ENCODE measurements around the gene HDDC3. TPM values are rescaled to one million over a fixed set of nuclear protein-coding genes. Genes with fewer than 3 reads are reported as not detected.

HDDC3 gene, protein sequence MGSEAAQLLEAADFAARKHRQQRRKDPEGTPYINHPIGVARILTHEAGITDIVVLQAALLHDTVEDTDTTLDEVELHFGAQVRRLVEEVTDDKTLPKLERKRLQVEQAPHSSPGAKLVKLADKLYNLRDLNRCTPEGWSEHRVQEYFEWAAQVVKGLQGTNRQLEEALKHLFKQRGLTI
- total RNA-seq, result 26.9 TPM

DNA sequence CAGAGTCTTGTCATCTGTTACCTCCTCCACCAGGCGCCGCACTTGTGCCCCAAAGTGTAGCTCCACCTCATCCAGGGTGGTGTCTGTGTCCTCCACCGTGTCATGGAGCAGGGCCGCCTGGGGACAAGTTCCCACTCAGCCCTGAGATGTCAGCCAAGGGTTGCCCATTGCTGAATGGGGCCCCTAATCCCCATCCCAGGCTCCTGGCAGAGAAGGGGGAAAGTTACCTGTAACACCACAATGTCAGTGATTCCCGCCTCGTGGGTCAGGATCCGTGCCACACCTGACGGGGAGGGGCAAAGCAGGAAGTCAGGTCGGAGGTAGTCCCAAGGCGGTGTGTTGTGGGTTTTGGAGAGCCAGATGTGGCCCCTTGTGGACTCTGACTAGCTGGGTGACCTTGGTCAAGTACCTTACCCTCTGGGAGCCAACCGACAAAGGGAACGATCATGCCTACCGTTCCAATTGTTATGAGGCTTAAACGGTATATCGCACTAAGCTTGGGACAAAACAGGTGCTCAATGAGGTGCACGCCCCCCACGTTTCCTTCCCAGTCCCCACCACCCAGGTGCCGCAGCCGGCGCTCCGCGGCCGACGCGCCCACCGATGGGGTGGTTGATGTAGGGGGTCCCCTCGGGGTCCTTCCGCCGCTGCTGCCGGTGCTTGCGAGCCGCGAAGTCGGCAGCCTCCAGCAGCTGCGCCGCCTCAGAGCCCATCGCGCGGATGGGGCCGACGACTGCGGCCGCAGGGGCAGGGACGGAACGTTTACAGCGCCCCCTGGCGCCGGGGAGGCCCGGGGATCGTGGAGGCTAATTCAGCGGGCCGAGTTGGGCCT is at the start of gene HDDC3:
Gene HDDC3, minus strand, starts transcription at position 722 of the 832 bp plus-strand sequence. Its CDS starts 9 bp downstream, at position 713.
- DNase-seq (ENCODE audit: low read depth in 2 of 3, low spot score in 2 of 3), result peak; percentile 83 to 93 (median 89)

DNA sequence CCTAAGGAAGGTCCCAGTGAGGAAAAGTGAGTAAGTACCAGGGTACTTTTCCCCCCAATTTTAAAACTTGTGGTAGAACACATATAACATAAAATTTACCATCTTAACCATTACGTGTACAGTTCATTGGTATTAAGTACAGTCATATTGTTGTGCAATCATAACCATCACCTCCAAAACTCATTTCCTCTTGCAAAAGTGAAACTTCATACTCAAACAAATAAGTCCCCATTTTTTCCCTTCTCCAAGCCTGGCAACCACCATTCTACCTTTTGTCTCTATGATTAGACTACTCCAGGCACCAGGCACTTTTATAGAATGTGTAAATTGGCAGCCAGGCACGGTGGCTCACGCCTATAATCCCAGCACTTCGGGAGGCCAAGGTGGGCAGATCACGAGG is 49.8 kb upstream of the HDDC3 start:
- peak in 1 of 3 donors; percentile 22 for DNase-seq (ENCODE audit: low read depth in 2 of 3, low spot score in 2 of 3)

DNA sequence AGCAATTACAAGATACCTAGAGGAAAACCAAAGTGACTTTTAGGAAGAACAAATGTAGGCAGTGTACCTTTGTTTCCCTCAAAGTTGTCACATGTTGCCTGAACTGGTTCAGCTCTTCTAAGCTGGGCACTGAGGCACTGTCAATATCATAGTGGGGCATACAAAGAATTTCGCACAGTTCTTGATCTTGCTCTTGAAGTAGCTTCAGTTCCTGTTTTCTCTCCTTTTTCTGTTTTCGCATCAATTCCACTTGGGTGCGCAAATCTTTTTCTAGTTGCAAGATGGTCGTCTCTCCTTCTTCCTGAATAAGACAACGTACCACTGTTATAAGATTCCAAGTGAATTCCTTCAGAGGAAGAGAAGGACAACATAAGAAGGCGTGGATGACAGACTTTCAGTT is 49.3 kb upstream of the HDDC3 start:
- DNase-seq (ENCODE audit: low read depth in 2 of 3, low spot score in 2 of 3), result no peak

DNA sequence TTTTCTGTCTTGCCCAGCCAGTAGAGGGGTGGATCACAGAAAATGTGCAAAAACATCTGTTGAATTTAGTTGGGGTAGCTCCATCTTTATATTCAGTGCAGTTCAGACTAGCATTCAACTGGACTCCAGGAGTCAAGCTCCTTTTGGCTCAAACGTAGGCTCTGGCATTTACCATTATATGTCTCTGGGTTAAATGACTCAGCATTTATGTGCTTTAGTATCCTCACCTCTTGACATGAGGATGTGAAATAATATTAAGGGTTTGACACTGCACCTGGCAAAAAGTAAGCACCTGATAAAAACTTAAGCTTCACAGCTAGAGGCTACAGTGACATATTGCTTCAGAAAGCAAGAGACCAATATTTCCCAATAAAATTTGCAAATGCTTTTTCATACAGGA is 47.2 kb upstream of the HDDC3 start:
- DNase-seq (ENCODE audit: low read depth in 2 of 3, low spot score in 2 of 3), result no peak

DNA sequence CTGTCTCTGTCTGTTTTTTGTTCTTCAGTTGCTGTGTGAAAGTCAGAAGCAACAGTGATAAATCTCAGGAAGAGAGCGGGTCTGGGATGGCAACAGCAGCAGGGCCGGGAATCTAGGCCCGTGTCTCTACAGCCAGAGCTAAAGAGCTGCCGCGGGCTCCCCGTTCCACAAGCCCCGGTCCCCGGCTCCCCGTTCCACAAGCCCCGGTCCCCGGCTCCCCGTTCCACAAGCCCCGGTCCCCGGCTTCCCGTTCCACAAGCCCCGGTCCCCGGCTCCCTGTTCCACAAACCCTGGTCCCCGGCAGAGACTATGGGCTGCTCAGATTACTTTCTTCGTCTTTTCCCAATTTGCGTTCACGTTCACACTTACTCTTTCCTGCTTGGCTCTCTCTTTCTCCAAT is 41.9 kb upstream of the HDDC3 start:
- DNase-seq (ENCODE audit: low read depth in 2 of 3, low spot score in 2 of 3), result no peak

DNA sequence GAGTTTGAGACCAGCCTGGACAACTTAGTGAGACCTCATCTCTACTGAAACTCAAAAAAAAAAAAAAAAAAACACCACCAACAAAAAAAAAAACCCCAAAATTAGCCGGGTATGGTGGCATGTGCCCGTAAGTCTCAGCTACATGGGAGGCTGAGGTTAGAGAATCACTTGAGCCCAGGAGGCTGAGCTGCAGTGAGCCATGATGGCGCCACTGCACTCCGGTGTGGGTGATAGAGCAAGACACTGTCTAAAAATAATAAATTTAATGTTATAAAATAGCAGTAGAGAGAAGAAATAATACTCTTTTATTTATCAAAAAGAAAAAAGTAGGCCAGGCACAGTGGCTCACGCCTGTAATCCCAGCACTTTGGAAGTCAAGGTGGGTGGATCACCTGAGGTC is 39.8 kb upstream of the HDDC3 start:
- no peak for DNase-seq (ENCODE audit: low read depth in 2 of 3, low spot score in 2 of 3)

DNA sequence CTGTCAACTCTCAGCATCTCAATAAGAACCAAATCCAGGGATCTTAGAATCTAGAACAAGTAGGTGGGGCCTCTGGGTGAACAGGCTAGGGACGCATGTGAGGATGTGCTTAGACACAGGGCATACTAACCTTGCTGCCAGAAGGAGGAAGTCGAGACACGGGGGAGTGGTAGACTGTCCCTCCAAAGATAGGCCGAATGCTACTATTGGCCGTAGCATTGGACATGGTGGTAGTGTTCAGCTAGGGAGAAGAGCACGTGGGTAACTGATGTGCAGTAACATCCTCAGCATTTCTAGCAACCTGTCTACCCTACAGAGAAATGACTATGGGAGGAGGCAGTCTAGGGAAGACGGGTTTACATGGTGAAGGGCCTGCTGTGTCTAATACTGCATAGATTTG is 37.9 kb upstream of the HDDC3 start:
- no peak for DNase-seq (ENCODE audit: low read depth in 2 of 3, low spot score in 2 of 3)

DNA sequence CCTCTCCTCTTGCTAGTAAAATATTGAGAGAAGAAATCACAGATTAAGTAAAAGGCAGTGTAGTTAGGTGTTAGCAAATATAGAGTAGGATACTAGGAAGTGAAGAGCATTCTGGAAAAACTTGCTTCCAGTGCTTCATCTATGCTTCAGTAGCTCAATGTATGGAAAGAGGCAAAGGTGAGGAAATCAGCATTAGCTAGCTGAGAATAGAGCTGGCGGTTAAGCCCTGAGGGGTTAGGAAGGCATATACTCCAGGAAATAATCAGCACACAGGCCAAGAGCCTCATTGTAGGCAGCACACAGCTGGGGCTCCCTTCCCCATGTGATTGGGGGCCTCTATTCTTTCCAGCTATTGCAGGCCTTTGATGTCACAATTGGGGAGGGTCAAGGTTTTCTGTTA is 36.1 kb upstream of the HDDC3 start:
- DNase-seq (ENCODE audit: low read depth in 2 of 3, low spot score in 2 of 3), result no peak

DNA sequence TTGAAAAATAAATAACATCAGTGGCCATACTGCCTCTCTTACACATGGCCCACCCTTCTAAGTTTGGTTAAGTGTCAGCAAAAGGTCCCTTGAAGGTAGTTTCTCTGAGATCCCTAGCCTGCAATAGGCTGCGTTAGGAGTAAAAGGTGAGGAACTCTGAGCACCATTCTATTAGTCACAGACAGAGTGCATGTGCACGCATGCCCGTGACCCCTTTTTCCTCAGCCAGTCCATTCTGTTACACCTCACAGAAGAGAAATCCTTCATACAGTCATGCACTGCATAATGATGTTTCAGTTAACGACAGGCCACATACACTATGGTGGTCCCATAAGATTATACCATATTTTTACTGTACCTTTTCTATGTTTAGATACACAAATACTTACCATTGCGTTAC is 34.9 kb upstream of the HDDC3 start:
- no peak for DNase-seq (ENCODE audit: low read depth in 2 of 3, low spot score in 2 of 3)

DNA sequence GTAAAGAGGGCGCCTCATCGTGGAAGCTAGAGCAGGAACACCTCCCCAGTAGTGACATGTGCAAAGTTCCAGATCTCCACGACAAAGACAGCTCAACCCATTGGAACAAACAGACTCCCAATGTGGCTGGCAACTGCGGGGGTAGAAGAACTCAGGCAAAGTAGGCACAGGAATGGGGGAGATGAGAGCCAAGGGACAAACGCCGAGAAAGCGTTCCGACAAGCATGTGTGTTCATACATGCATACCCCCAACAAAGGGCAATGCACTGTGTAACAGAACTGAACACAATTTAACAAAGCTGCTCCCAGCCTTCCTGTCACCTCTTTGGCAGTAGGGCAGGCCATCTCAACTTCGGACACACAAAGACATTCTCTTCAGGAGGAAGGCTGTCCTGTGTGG is 33.9 kb upstream of the HDDC3 start:
- no peak for DNase-seq (ENCODE audit: low read depth in 2 of 3, low spot score in 2 of 3)

DNA sequence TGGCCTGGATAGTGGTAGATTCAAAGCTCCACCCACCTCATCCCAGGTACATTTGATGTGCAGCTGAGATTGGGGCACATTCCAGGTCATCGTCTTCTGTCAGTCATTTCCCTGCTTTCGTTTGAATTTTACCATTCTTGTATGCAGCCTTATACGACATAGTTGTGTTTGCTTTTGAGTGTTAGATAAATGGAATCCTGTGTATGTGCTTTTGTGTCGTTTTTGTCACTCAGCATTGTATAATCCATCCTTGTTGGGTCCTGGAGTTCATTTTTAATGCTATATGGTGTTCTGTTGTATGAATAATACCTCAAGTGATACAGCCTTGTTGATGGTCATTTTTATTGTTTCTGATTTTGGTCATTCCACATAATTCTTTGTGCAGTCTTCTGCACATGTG is 29.7 kb upstream of the HDDC3 start:
- DNase-seq (ENCODE audit: low read depth in 2 of 3, low spot score in 2 of 3), result no peak

DNA sequence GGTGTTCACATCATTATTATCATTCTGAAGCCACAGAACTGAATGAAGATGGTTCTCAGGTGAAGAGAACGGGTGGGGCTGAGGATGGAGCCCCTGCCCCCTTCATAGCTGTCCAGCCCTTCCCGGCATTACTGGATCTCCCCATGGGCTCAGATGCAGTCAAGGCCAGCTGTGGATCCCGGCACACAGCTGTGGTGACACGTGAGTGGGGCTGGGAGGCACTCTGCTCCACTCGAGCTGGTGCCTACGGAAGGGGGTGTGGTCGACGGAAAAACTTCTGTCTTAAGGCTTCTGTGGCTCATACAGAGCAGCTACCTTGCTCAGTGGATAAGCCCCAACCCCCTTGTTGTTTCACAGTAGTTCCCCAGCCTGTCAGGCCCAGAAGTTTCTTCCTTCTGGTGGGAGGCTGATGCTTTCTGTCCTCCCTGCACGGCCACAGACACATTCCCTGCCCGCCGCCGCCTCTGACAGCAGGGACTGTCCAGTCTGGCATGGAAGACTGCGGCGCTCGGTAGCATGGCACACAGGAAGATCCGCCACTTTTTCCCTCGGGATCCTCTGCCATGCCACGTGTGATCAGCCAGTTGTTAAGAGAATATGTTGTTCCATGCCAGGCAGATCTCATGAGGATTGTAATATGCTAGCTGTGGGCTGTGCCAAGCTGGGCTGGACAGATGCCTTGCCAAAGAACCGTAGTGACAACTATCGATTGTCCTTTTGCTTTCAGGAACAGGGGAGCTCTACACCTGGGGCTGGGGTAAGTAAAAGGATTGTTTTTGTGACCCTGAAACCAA is 28.1 kb upstream of the HDDC3 start:
- DNase-seq (ENCODE audit: low read depth in 2 of 3, low spot score in 2 of 3), result no peak

DNA sequence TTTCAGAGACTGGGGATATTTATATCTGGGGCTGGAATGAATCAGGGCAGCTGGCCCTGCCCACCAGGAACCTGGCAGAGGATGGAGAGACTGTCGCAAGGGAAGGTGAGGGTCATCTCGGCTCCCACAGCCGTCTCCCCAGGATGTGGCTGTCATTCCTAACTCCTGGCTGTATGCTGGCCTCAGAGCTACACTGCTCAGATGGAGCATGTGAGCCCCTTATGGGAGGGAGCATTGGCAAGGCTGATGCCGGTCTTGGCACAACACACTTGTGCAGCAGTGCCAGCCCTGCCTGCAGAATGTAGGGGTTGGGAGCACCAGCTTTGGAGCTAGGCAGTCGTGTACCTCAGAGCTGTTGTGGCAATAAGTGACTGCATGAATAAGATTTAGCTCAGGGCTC is 27.5 kb upstream of the HDDC3 start:
- DNase-seq (ENCODE audit: low read depth in 2 of 3, low spot score in 2 of 3), result no peak

DNA sequence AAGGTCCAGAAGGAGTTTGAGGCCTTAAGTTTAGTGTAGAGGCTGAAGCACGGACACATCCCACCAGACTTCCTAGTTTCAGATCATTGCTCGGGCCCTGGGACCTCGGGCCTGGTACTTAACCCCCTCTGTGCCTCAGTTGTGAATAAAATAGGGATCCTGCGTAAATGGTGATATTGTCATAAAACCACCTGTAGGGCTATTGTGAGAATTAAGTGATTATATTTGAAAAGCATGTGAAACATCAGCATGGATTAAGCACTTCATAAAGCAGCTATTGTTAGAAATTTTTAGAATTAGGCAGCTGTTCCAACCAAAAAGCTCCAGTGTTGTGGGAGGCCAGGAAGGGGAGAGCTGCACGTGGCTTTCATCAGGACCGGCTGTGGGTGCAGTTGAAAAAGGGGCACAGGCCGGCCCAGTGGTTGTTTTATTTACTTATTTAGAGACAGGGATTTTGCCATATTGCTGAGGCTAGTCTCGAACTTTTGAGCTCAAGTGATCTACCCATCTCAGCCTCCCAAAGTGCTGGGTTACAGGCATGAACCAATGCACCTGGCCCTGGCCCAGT is 26.8 kb upstream of the HDDC3 start:
- no peak for DNase-seq (ENCODE audit: low read depth in 2 of 3, low spot score in 2 of 3)

DNA sequence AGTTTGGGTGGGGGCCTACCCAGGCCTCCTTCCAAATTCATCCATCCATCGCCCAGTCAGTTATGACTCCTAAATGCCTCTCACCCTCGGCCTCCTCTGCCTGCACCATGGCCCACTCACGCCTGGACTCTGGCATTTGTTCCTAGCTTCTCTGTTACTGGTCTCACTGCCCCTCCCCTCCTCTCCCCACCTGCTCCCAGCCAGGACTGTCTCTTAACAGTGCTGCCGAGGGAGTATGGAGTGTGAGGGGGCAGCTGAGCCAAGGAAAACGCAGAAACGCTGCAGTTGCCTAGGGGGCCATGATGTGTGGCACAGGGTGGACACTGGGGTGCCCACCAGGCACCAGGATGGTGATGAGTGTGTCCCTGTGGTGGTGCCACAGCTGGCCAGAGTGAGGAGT is 25.4 kb upstream of the HDDC3 start:
- DNase-seq (ENCODE audit: low read depth in 2 of 3, low spot score in 2 of 3), result no peak

DNA sequence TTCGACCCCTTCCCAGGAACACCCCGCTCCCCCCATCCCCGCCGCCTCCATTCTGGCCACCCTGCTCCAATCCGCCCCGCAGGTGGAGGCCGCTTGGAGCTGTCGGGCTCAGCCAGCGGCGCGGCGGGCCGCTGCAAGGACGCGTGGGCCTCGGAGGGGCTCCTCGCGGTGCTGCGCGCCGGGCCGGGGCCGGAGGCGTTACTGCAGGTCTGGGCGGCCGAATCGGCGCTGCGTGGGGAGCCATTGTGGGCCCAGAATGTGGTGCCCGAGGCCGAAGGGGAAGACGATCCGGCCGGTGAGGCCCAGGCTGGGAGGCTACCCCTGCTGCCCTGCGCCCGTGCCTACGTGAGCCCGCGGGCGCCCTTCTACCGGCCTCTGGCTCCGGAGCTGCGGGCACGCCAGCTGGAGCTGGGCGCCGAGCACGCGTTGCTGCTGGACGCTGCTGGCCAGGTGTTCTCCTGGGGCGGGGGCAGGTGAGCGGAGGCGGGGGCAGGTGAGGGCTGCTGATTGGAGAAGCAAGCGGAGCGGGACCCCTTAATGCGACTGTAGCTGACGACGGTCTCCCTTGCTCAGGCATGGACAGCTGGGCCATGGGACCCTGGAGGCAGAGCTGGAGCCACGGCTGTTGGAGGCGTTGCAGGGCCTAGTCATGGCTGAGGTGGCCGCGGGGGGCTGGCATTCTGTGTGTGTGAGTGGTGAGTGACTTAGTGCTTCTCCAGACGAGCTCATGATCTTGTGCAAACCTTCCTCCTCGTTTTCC is 24.9 kb upstream of the HDDC3 start:
- DNase-seq (ENCODE audit: low read depth in 2 of 3, low spot score in 2 of 3), result peak in 1 of 3 donors; percentile 32

DNA sequence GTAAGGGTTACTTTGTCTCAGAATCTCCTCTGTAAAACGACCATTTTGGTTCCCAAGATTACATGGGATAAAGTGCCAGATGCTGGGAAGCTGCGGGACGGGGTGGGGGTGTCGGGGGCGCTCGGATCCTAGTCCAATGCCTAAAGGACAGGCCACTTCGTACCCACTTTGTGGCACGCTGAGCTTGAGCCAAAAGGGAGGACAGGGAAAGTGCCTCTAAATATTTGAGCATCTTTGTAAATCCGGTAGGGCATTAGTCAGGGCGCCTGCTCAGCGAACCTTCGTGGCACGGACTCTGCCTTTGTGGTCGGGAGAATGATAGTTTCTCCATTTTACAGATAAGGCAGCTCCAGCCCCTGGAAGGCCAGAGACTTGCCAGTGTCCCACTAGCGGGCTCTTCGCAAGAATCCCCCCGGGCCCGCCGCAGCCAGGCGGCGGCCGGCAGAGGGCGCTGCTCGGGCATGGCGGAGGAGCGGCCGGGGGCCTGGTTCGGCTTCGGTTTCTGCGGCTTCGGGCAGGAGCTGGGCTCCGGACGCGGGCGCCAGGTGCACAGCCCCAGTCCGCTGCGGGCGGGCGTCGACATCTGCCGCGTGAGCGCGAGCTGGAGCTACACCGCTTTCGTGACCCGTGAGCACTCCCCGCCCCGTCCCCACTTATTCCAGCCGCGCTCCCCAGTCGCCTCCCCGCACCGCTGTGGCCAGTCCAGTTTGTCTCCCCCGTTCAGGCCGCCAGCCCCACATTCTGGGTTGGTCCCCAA is 24.1 kb upstream of the HDDC3 start:
- DNase-seq (ENCODE audit: low read depth in 2 of 3, low spot score in 2 of 3), result peak; percentile 33 to 83 (median 80)

DNA sequence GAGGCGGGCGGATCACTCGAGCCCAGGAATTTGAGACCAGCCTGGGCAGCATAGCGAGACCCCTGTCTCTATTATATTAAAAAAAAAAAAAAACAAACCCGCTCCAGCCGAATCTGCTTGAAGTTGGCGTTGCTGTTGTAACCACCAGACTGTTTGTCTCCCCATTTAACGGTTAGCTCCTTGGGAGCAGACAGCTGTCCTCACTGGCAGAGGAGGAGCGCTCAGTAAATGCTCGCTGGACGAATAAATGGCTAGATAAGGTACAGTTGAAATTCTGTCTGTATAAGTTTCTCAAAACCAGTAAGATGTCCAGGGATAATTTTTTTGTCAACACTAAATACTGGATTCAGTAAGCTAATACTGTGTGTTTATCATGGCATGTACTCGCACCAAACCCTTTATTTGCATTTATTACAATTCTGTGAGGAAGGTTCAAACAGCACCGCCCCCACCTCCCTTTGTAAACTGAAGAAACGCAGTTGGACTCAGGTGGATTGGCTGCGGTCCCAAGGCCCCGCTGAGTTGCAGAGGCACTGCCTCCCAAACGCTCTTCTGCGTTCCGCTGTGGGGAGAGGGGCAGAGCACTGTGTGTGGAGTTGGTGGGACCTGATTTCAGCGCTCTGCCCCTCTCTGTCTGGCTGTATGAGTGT is 23.4 kb upstream of the HDDC3 start:
- no peak for DNase-seq (ENCODE audit: low read depth in 2 of 3, low spot score in 2 of 3)
